GM12878 (cell line): ENCODE results near the gene ZFP82. TPM values are rescaled to one million over a fixed set of nuclear protein-coding genes. Genes with fewer than 3 reads are reported as not detected.

Experiments used
- ATAC-seq: fragments of 200-7000 bp; cut with Tn5 transposase; 3 replicates; pipeline ENCODE4 v1.9.1; 2020; ENCODE audit warnings: mild to moderate bottlenecking, moderate library complexity
- BruUV-seq: library from RNA; stranded (reverse); fragments of 400-500 nt; replicated peaks from 2 replicates; lab custom pipeline; 2021; lab: Mats Ljungman, UMichigan
- CTCF ChIA-PET: fragments of 300-600 bp; sonication (Branson Sonifier 250); formaldehyde crosslinking; extraction: SDS; loops from one replicate; lab custom pipeline; 2021; ENCODE audit warnings: inconsistent platforms; lab: Yijun Ruan, JAX
- POLR2A ChIA-PET: fragments of 350-600 bp; formaldehyde crosslinking; extraction: SDS; loops from one replicate; lab custom pipeline; 2021; ENCODE audit warnings: inconsistent platforms; lab: Charles Lee
- RAD21 ChIA-PET: fragments of 300-600 bp; sonication (Branson Sonifier 250); formaldehyde crosslinking; loops from one replicate; lab custom pipeline; 2023; ENCODE audit warnings: antibody characterized with exemption; ENCODE audit not compliant: unreplicated experiment; lab: Charles Lee
- SMC1A ChIA-PET: fragments of 300-600 bp; sonication (Branson Sonifier 250); formaldehyde crosslinking; loops from one replicate; lab custom pipeline; 2023; ENCODE audit not compliant: unreplicated experiment, uncharacterized antibody; lab: Charles Lee
- DNase-seq: peaks from one replicate; pipeline ENCODE4 v3.0.0-alpha.2; 2011; ENCODE audit warnings: low read depth, low spot score
- FAIRE-seq: peaks from 3 replicates; lab custom pipeline; 2011; peaks lifted over from hg19 to GRCh38; lab: Jason Lieb, UNC
- H2AFZ ChIP-seq: 2 replicates; pipeline ENCODE4 v1.6.0; 2011; ENCODE audit warnings: low read depth, low read length, control low read depth; ENCODE audit not compliant: control insufficient read depth
- H3K27ac ChIP-seq: 2 replicates; pipeline ENCODE4 v1.5.1; 2011; ENCODE audit warnings: control low read depth; ENCODE audit not compliant: control insufficient read depth, insufficient read depth
- H3K27me3 ChIP-seq, 2 experiments: replicated peaks in 1 of 2; 2 replicates each; pipeline versions ENCODE4 v1.6.0 to v1.6.1; 2011; ENCODE audit warnings: low read length in 1 of 2; ENCODE audit not compliant: control insufficient read depth in 2 of 2, insufficient read depth in 2 of 2
- H3K36me3 ChIP-seq, 2 experiments: 2 replicates each; pipeline ENCODE4 v1.5.1; 2011; ENCODE audit warnings: low read length in 1 of 2; ENCODE audit not compliant: control insufficient read depth in 2 of 2, insufficient read depth in 2 of 2
- H3K4me1 ChIP-seq: 2 replicates; pipeline ENCODE4 v1.6.1; 2011; ENCODE audit warnings: mild to moderate bottlenecking, low read length, moderate library complexity, mixed read lengths; ENCODE audit not compliant: control insufficient read depth, insufficient read depth
- H3K4me2 ChIP-seq: 2 replicates; pipeline ENCODE4 v1.6.0; 2011; ENCODE audit warnings: control low read depth; ENCODE audit not compliant: control insufficient read depth, insufficient read depth
- H3K4me3 ChIP-seq: fragments of 200-600 bp; sonication (generic); 2 replicates; pipeline ENCODE4 v1.5.1; 2016
- H3K79me2 ChIP-seq: 2 replicates; pipeline ENCODE4 v1.6.0; 2011; ENCODE audit warnings: low read length; ENCODE audit not compliant: control insufficient read depth, insufficient read depth
- H3K9ac ChIP-seq: 2 replicates; pipeline ENCODE4 v1.8.0; 2011; ENCODE audit warnings: low read length, control low read depth, mixed read lengths; ENCODE audit not compliant: control insufficient read depth, insufficient read depth
- H3K9me3 ChIP-seq: replicated peaks from 3 replicates; pipeline ENCODE4 v1.5.1; 2011; ENCODE audit warnings: mild to moderate bottlenecking, low read length; ENCODE audit not compliant: control insufficient read depth, insufficient read depth
- H4K20me1 ChIP-seq: 2 replicates; pipeline ENCODE4 v1.6.0; 2011; ENCODE audit not compliant: control insufficient read depth, insufficient read depth
- ATF2 ChIP-seq: IDR thresholded peaks from 2 replicates; pipeline ENCODE4 v1.6.1; 2012; ENCODE audit warnings: low read length, inconsistent platforms
- BHLHE40 ChIP-seq, 2 experiments: fragments of 450-650 bp in 1 of 2; IDR thresholded peaks; 2 replicates each; pipeline ENCODE4 v1.6.1; 2011 to 2017; ENCODE audit warnings: low read depth in 2 of 2, borderline replicate concordance in 1 of 2, improper control_type of control experiment in 1 of 2, low read length in 1 of 2, mild to moderate bottlenecking in 1 of 2
- CBX5 ChIP-seq: sonication (generic); IDR thresholded peaks from 2 replicates; pipeline ENCODE4 v1.6.1; 2016; ENCODE audit warnings: low read depth, moderate library complexity, mild to moderate bottlenecking, inconsistent platforms
- CHD1 ChIP-seq: IDR thresholded peaks from 2 replicates; pipeline ENCODE4 v1.6.1; 2012; ENCODE audit warnings: low read depth, low read length, improper control_type of control experiment
- CHD2 ChIP-seq: IDR thresholded peaks from 2 replicates; pipeline ENCODE4 v1.6.1; 2011; ENCODE audit warnings: low read depth, low read length, improper control_type of control experiment, borderline replicate concordance
- DPF2 ChIP-seq: fragments of 450-650 bp; IDR thresholded peaks from 2 replicates; pipeline ENCODE4 v1.6.1; 2017; ENCODE audit warnings: mild to moderate bottlenecking
- ELK1 ChIP-seq: IDR thresholded peaks from 2 replicates; pipeline ENCODE4 v1.6.1; 2012; ENCODE audit warnings: low read depth, low read length, improper control_type of control experiment
- ETV6 ChIP-seq, 2 experiments: fragments of 450-650 bp in 1 of 2; IDR thresholded peaks in 1 of 2; conservative IDR thresholded peaks in 1 of 2; 2 replicates each; pipeline ENCODE4 v1.6.1; 2014; ENCODE audit warnings: antibody characterized with exemption in 1 of 2, borderline replicate concordance in 1 of 2, low read depth in 1 of 2, mild to moderate bottlenecking in 1 of 2, moderate library complexity in 1 of 2
- HDGF ChIP-seq: fragments of 450-650 bp; IDR thresholded peaks from 2 replicates; pipeline ENCODE4 v1.6.1; 2016; ENCODE audit warnings: antibody characterized with exemption
- NFIC ChIP-seq: IDR thresholded peaks from 2 replicates; pipeline ENCODE4 v1.6.1; 2012; ENCODE audit warnings: low read depth, mild to moderate bottlenecking, inconsistent platforms, low read length, moderate library complexity
- POLR2AphosphoS5 ChIP-seq: IDR thresholded peaks from 2 replicates; pipeline ENCODE4 v1.6.1; 2011; ENCODE audit warnings: mild to moderate bottlenecking, low read length, inconsistent platforms
- RAD21 ChIP-seq: IDR thresholded peaks from 2 replicates; pipeline ENCODE4 v1.6.1; 2011; ENCODE audit warnings: mild to moderate bottlenecking, low read depth, low read length, moderate library complexity; ENCODE audit not compliant: insufficient read depth
- TARDBP ChIP-seq: IDR thresholded peaks from 2 replicates; pipeline ENCODE4 v1.6.1; 2016; ENCODE audit warnings: borderline replicate concordance
- YBX1 ChIP-seq: fragments of 450-650 bp; IDR thresholded peaks from 2 replicates; pipeline ENCODE4 v1.6.1; 2016; ENCODE audit warnings: antibody characterized with exemption
- WGBS: methylation state at CpG from one replicate; pipeline ENCODE4 v1.1.6; 2016; ENCODE audit warnings: low lambda C conversion rate; ENCODE audit not compliant: insufficient replicate concordance, insufficient coverage; ENCODE audit errors: missing lambda C conversion rate; 5-methylcytosine and 5-hydroxymethylcytosine counted together
- in situ Hi-C: fragments of 300-500 bp; cut with MboI; formaldehyde crosslinking; loops from 9 replicates; pipeline ENCODE4 v1.14.3; 2018; ENCODE audit warnings: mixed read lengths
- intact Hi-C: fragments of 100-400 bp; cut with micrococcal nuclease; formaldehyde crosslinking; loops from one replicate; pipeline ENCODE4 v1.14.2; 2022; ENCODE audit not compliant: unreplicated experiment
- polyA plus RNA-seq, 11 experiments: library from polyadenylated mRNA; depleted of rRNA in 4 of 11; unstranded in 6 of 11; stranded (reverse) in 5 of 11; fragments of >200 nt; fragmentation: Nextera tagmentation in 4 of 11; fragmentation: Illumina TruSeq in 1 of 11; extraction: Ambion mirVana in 4 of 11; extraction: Trizol in 1 of 11; gene quantifications; 1 replicate in 1 of 11; 2 replicates in 10 of 11; pipeline versions ENCODE4 v1.2.1 to v1.2.3, GENCODE V29; 2011 to 2016; ENCODE audit warnings: inconsistent platforms in 2 of 11, missing spikeins in 2 of 11, low read depth in 1 of 11
- total RNA-seq, 4 experiments: library from RNA; depleted of rRNA in 3 of 4; stranded (reverse); fragments of >200 nt in 3 of 4; fragmentation: Illumina TruSeq in 1 of 4; extraction: Trizol in 1 of 4; gene quantifications; 2 replicates each; pipeline versions ENCODE4 v1.2.1 to v1.2.3, GENCODE V29; 2013 to 2021
- TF ChIP-seq, protein P1 (sequence below): fragments of 150-350 bp; IDR thresholded peaks from 2 replicates; pipeline ENCODE4 v1.6.1; 2014; ENCODE audit warnings: mild to moderate bottlenecking, low read depth, low read length
- TF ChIP-seq, protein P2 (sequence below): fragments of 450-650 bp; IDR thresholded peaks from 2 replicates; pipeline ENCODE4 v1.6.1; 2018; ENCODE audit warnings: borderline replicate concordance, mild to moderate bottlenecking; ENCODE audit not compliant: partially characterized antibody

The ZFP82 gene
- total and polyA plus RNA-seq, 10 of the 15 experiments (the other 5 are each of a cell fraction or from before 2014, with no cell fraction given) = 2.0 to 5.4 (median 2.3) TPM

GRCh38 chr19:36408101-36408500 lies 10.3 kb downstream of the ZFP82 start (continued):
- TF ChIP-seq, protein P1, sequence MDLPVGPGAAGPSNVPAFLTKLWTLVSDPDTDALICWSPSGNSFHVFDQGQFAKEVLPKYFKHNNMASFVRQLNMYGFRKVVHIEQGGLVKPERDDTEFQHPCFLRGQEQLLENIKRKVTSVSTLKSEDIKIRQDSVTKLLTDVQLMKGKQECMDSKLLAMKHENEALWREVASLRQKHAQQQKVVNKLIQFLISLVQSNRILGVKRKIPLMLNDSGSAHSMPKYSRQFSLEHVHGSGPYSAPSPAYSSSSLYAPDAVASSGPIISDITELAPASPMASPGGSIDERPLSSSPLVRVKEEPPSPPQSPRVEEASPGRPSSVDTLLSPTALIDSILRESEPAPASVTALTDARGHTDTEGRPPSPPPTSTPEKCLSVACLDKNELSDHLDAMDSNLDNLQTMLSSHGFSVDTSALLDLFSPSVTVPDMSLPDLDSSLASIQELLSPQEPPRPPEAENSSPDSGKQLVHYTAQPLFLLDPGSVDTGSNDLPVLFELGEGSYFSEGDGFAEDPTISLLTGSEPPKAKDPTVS = no peak
- TF ChIP-seq ELK1 (no peak), ETV6 (conservative IDR thresholded peaks at IDR 0.05 in 1 of 2, IDR thresholded peaks at IDR 0.05 in 1 of 2; ENCODE audit: borderline replicate concordance in 1 of 2, low read depth in 1 of 2) (no peak), CBX5 (no peak)

- Histone ChIP-seq H3K9ac (no peak overlapping the region), H3K79me2 (no peaks in the 10 kb centered on the region), H3K27me3 (no peaks in the 10 kb centered on the region), H3K4me3 (no peak overlapping the region), H2AFZ (no peak overlapping the region), H3K27ac (no peak overlapping the region), H4K20me1 (no peaks in the 10 kb centered on the region), H3K4me2 (no peak overlapping the region), H3K4me1 (no peaks in the 10 kb centered on the region), H3K36me3 (peaks cover 2 to 22% of the 10 kb centered on the region in 2 experiments), H3K9me3 (peaks cover 17% of the 10 kb centered on the region)
- 100% methylated on average over 3 of the region's 3 CpGs for WGBS
- no peak for FAIRE-seq
- intact Hi-C loops = no loop called here
- BruUV-seq = no TSS peak
- in situ Hi-C loops = no loop called here
- RAD21 ChIA-PET = no interaction called here
- POLR2A ChIA-PET = no interaction called here
- no peak for ATAC-seq
- CTCF ChIA-PET = interaction anchor here (0.6 kb wide), 2 partner anchors 187 to 457 kb away, joined by 3 read pairs; no protein-coding TSS in a partner anchor
- DNase-seq = no peak
- SMC1A ChIA-PET = interaction anchor here (1.8 kb wide), 1 partner anchor 13 kb away, joined by 3 read pairs; no protein-coding TSS in a partner anchor
- TF ChIP-seq CHD1 = no peak
- no peak for TF ChIP-seq POLR2AphosphoS5
- no peak for TF ChIP-seq TARDBP
- TF ChIP-seq YBX1 = no peak
- TF ChIP-seq CHD2 = no peak
- TF ChIP-seq HDGF = no peak
- TF ChIP-seq ATF2 = no peak
- TF ChIP-seq RAD21 = no peak
- TF ChIP-seq, protein P2, sequence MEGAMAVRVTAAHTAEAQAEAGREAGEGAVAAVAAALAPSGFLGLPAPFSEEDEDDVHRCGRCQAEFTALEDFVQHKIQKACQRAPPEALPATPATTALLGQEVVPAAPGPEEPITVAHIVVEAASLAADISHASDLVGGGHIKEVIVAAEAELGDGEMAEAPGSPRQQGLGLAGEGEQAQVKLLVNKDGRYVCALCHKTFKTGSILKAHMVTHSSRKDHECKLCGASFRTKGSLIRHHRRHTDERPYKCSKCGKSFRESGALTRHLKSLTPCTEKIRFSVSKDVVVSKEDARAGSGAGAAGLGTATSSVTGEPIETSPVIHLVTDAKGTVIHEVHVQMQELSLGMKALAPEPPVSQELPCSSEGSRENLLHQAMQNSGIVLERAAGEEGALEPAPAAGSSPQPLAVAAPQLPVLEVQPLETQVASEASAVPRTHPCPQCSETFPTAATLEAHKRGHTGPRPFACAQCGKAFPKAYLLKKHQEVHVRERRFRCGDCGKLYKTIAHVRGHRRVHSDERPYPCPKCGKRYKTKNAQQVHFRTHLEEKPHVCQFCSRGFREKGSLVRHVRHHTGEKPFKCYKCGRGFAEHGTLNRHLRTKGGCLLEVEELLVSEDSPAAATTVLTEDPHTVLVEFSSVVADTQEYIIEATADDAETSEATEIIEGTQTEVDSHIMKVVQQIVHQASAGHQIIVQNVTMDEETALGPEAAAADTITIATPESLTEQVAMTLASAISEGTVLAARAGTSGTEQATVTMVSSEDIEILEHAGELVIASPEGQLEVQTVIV = no peak
- no peak for TF ChIP-seq DPF2
- no peak for TF ChIP-seq BHLHE40 (IDR thresholded peaks at IDR 0.05; ENCODE audit: borderline replicate concordance in 1 of 2, low read depth in 2 of 2, low read length in 1 of 2)
- TF ChIP-seq NFIC = no peak
Observed at GRCh38 chr19:36404498-36404897, 13.9 kb downstream of the ZFP82 start.
